NCI-H1092 treated with DMSO at 0.1 percent for 48 hours (cell line): ENCODE results near the gene LZTFL1.

ENCODE experiments used
- DNase-seq: peaks from one replicate; lab custom pipeline; 2025; lab: John Stamatoyannopoulos, UW

LZTFL1 gene

GRCh38 chr3:45807681-45808540 lies 34.0 kb downstream of the LZTFL1 start:
- peak; percentile 41 for DNase-seq

- DNase-seq, result peak; percentile 20
Measured at GRCh38 chr3:45807133-45807532, 34.8 kb downstream of the LZTFL1 start.

GRCh38 chr3:45806072-45806471 lies 35.8 kb downstream of the LZTFL1 start:
- no peak for DNase-seq

GRCh38 chr3:45803252-45803935 lies 38.5 kb downstream of the LZTFL1 start:
- no peak for DNase-seq

DNA sequence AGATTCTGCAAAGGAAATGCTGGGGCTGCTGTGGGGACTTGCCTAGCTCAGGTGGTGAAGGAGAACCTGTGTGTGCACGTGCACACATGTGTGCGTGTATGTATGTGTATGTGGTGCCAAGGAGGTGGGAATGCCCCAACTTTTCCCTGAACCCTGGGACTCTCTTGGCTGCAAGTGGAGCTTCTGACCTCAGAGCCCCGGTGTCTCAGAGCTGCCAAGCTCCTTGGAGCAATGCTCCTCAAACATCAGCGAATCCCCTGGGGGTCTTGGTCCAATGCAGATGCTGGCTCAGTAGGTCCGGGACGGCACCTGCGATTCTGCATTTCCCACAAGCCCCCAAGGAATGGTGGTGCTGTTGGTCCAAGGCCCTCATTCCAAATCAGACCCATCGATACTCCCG lies 39.8 kb downstream of the LZTFL1 start:
- no peak for DNase-seq

GRCh38 chr3:45800611-45801010 lies 41.3 kb downstream of the LZTFL1 start:
- DNase-seq, result no peak

DNA sequence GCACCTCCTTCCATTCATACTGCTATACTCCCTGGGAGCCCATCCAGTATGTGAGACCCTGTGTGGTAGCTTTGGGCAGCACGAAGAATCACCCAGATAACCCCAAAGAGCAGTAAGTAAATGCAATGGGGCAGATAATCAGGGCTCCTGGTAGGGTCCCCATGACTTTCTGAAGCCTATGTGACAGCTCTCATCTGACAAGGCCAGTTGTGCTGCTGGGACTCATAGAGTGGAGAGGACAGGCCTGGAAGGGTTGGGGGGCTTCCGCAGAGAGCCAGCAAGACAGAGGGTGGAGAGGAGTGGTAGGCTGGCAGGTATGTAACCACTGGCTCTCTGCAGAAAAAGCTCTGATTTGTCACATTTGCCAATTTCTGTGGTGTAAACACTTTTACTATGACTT lies 42.3 kb downstream of the LZTFL1 start:
- DNase-seq, result no peak

DNA sequence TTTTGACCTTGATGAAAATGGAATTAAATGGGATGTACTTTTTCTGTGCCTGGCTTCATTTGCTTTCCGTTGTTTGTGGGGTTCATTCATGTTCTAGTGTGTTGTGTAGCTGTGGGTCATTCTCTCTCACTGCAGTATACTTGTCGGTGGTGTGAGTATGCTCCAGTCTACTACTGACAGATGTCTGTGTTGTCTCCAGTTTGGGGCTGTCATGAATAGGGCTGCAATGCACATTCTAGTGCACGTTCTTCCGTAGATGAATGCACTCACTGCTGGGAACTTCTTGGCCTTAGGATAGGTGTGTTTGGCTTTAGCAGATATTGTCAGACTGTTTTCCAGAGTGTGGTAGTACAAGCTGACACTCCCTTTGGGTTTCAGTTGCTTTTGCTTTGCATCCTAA lies 43.9 kb downstream of the LZTFL1 start:
- no peak for DNase-seq

- no peak for DNase-seq
Measured at GRCh38 chr3:45796902-45797637, 44.8 kb downstream of the LZTFL1 start.

DNA sequence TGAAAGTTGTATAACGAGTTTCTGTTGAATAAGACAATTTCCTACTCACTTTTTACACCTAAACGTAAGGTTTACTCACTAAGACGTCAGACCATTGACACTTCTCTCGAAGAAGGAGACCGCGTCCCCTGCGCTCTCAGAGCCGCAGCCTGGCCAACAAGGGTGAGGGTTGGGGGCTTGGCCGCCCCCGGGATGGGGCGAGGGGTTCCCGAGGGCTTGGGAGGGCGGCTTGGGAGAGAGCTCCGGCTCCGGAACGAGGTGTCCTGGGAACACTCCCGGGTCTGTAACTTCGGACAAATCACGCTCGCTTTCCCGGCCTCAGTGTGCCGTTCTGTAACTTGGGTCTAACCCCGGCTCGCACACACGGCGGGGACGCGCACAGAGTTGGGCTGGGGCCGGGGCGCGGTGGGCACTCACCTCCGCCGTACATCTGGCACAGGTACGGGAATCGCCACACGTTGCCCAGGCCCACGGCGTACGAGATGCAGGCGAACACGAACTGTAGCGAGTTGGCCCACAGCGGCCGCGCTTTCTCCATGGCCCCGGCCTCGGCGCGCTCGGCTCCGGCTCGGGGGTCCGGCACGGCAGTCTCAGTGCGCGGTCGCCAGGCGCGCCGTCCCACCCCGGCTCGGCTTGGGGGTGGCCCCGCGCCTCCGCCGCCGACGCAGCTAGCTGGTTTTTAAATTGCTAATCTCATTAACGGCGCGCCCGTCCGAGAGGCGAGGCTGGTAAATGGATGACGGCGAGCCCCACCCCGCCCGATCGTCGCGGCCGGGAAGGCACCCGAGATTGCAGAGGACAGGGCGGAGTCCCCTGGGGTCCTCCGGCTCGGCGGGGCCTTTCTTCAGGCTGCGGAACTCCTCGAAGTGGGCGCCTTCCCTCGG lies 45.8 kb downstream of the LZTFL1 start, which contains the start of gene SLC6A20:
SLC6A20 (minus strand) TSS at position 655 of the 884 bp plus-strand sequence; CDS start at position 538, 117 bp downstream.
- no peak for DNase-seq

DNA sequence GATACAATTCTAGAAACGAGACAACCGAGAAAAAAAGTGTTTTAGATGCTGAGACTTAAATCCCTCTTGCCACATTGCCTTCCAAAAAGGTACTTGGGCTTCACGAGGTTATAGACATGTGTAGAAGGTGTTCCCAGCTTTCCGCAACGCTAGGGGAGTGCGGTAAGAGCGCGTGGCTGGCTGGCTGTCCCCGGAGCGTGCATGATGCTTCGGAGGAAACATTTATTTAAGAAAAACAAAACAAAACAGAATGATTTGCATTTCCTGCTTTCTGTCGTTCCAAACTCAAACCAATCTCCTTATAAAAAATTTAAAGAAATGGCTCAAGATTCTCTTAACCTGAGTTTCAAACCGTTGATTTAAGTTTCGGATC lies 46.4 kb downstream of the LZTFL1 start:
- no peak for DNase-seq

DNA sequence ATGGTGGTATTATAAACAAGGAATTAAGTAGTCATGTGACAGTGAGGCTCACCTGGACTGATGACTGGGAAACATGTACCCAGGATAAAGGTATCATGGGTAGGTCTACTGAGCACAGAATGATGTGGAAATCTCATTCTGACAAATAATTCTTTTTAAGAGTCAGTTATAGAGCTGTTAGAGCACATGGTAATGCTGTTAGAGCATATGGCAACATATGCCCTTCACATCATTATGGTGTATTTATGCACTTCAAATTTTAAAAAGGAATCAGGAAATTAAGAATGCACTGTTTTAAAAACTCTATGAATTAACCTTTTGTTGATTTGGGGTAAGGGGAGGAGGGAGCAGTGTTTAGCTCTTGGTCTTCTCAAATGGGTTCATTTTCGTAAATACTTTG lies 47.3 kb downstream of the LZTFL1 start:
- DNase-seq, result no peak

DNA sequence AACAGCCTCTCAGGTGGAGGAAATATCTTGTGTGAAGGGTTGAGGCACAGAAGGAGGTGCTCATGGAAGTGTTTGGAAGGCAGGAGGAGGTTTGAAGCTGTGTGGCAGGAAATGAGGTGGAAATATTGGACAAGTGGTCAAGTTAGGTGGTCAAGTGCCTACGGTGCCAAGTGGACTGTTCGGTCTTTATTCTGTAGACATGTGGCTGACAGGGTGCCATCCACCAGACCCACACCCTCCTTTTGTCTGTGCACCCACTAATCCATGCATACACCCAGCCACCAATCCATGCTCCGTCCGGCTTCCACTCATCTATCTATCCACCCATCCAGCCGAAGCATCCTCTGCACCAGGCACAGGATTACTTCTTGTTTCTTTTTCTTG lies 47.8 kb downstream of the LZTFL1 start:
- no peak for DNase-seq

GRCh38 chr3:45793482-45794176 lies 48.3 kb downstream of the LZTFL1 start:
- DNase-seq, result no peak

GRCh38 chr3:45792516-45793172 lies 49.3 kb downstream of the LZTFL1 start:
- no peak for DNase-seq

- DNase-seq, result no peak
Measured at GRCh38 chr3:45792036-45792435, 49.9 kb downstream of the LZTFL1 start.

GRCh38 chr3:45790596-45790995 lies 51.3 kb downstream of the LZTFL1 start:
- no peak for DNase-seq

DNA sequence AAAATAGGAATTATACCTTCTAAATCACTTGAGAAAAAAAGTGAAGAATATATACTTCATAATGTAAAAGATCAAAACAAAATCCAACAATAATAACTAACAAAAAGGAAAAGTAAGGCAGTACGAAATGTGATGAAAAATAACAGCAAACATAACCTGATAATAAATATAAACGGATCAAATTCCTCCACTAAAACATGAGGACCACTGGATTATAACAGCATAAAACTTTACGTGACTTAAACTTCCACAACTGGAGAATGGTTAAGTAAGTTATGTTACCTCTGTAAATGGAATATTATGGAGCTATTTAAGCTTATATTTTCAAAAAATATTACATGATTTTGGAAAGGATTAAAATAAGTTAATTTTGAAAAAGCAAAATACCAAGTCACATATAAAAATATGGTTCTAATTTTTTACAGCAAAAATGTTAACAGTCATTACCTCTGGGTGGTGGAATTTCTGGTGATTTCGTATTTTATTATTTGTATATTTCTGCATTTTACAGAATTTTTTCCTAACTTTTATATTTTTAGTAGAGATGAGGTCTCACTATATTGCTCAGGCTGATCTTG lies 52.6 kb downstream of the LZTFL1 start:
- no peak for DNase-seq

DNA sequence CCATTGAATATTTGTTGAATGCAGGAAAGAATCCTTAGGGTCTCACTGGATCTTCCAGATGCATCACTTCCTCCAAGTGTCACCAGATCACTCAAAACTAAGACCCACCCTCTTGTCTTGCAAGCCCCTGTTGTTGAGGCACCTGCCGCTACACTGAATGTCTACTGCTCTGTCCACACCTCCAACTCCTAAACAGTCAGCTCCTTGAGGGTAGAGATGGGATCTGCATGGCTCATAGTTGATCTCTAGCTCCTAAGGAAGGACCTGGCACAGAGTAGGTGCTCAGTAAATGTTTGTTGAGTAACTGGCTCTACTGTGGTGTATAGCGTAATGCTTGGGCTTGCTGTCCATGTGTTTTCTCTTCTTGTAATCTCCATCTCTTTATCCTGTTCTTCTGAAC lies 54.4 kb downstream of the LZTFL1 start:
- DNase-seq, result no peak

- DNase-seq, result no peak
Measured at GRCh38 chr3:45786801-45787495, 55.0 kb downstream of the LZTFL1 start.
